GM18907 (cell line): ENCODE measurements around the gene CSN2.

Experiments used
- ATAC-seq: cut with Tn5 transposase; IDR thresholded peaks from one replicate; pipeline ENCODE4 v1.9.1; 2021; ENCODE audit warnings: mild to moderate bottlenecking, moderate library complexity; ENCODE audit not compliant: unreplicated experiment

The CSN2 gene

GRCh38 chr4:69907151-69907550 lies 58.4 kb downstream of the CSN2 start:
- ATAC-seq = no peak
